IPS-18a (cell line): ENCODE results near the gene NTMT2.

Source experiments
- H3K27ac ChIP-seq: one replicate; pipeline ENCODE4 v1.5.1; 2013; ENCODE audit warnings: low read length
- H3K27me3 ChIP-seq: one replicate; pipeline ENCODE4 v1.6.1; 2013; ENCODE audit warnings: mild to moderate bottlenecking, low read length; ENCODE audit not compliant: control insufficient read depth, insufficient read depth
- H3K36me3 ChIP-seq: one replicate; pipeline ENCODE4 v1.6.1; 2013; ENCODE audit warnings: low read depth, low read length; ENCODE audit not compliant: control insufficient read depth
- H3K4me1 ChIP-seq: one replicate; pipeline ENCODE4 v1.6.1; 2013; ENCODE audit warnings: low read depth, low read length; ENCODE audit not compliant: control insufficient read depth
- H3K4me3 ChIP-seq: one replicate; pipeline ENCODE4 v1.5.1; 2013; ENCODE audit warnings: low read length
- H3K9ac ChIP-seq: one replicate; pipeline ENCODE4 v1.6.1; 2013; ENCODE audit warnings: mild to moderate bottlenecking, low read length, moderate library complexity
- H3K9me3 ChIP-seq: one replicate; pipeline ENCODE4 v1.6.1; 2013; ENCODE audit warnings: low read depth, low read length; ENCODE audit not compliant: control insufficient read depth

Gene NTMT2

GRCh38 chr1:170133766-170134495, 11.8 kb upstream of the NTMT2 start:
- H3K9ac ChIP-seq = no peak overlapping the region
- no peaks in the 10 kb centered on the region for H3K4me1 ChIP-seq
- H3K36me3 ChIP-seq = no peaks in the 10 kb centered on the region
- H3K9me3 ChIP-seq = no peaks in the 10 kb centered on the region
- H3K27ac ChIP-seq = no peak overlapping the region
- H3K27me3 ChIP-seq = no peaks in the 10 kb centered on the region
- H3K4me3 ChIP-seq = no peak overlapping the region

GRCh38 chr1:170134521-170134920, 11.2 kb upstream of the NTMT2 start:
- H3K27me3 ChIP-seq = no peaks in the 10 kb centered on the region
- H3K9ac ChIP-seq = no peak overlapping the region
- no peak overlapping the region for H3K4me3 ChIP-seq
- H3K36me3 ChIP-seq = no peaks in the 10 kb centered on the region
- H3K9me3 ChIP-seq = no peaks in the 10 kb centered on the region
- no peaks in the 10 kb centered on the region for H3K4me1 ChIP-seq
- H3K27ac ChIP-seq = no peak overlapping the region

GRCh38 chr1:170140371-170140770, 5.4 kb upstream of the NTMT2 start:
- no peaks in the 10 kb centered on the region for H3K9me3 ChIP-seq
- no peaks in the 10 kb centered on the region for H3K36me3 ChIP-seq
- H3K4me1 ChIP-seq = peaks cover 2% of the 10 kb centered on the region
- no peak overlapping the region for H3K4me3 ChIP-seq
- peaks cover 15% of the 10 kb centered on the region for H3K27me3 ChIP-seq
- no peak overlapping the region for H3K9ac ChIP-seq
- H3K27ac ChIP-seq = no peak overlapping the region

- H3K27ac ChIP-seq = no peak overlapping the region
These were observed 698 bp upstream of the NTMT2 start for GRCh38 chr1:170145061-170145460.

GRCh38 chr1:170146720-170147263, 1.0 kb downstream of the NTMT2 start:
- H3K4me3 ChIP-seq = no peak overlapping the region
- H3K27me3 ChIP-seq = peaks cover 37% of the 10 kb centered on the region
- H3K36me3 ChIP-seq = no peaks in the 10 kb centered on the region
- H3K27ac ChIP-seq = no peak overlapping the region
- peaks cover 16% of the 10 kb centered on the region for H3K4me1 ChIP-seq
- H3K9me3 ChIP-seq = no peaks in the 10 kb centered on the region
- H3K9ac ChIP-seq = no peak overlapping the region

More at GRCh38 chr1:170145061-170145460, 698 bp upstream of the NTMT2 start:
- Histone ChIP-seq H3K36me3 (no peaks in the 10 kb centered on the region), H3K4me1 (peaks cover 16% of the 10 kb centered on the region), H3K9ac (no peak overlapping the region), H3K9me3 (no peaks in the 10 kb centered on the region), H3K4me3 (no peak overlapping the region), H3K27me3 (peaks cover 37% of the 10 kb centered on the region)

GRCh38 chr1:170149241-170149640, 3.5 kb downstream of the NTMT2 start:
- Histone ChIP-seq H3K9me3 (no peaks in the 10 kb centered on the region), H3K9ac (no peak overlapping the region), H3K4me1 (peaks cover 16% of the 10 kb centered on the region), H3K36me3 (no peaks in the 10 kb centered on the region), H3K27ac (no peak overlapping the region), H3K4me3 (no peak overlapping the region), H3K27me3 (peaks cover 33% of the 10 kb centered on the region)

- no peak overlapping the region for H3K9ac ChIP-seq
- H3K27ac ChIP-seq = no peak overlapping the region
- H3K9me3 ChIP-seq = no peaks in the 10 kb centered on the region
These were observed 4.3 kb downstream of the NTMT2 start for GRCh38 chr1:170150016-170150415.

GRCh38 chr1:170150921-170151320, 5.2 kb downstream of the NTMT2 start:
- Histone ChIP-seq H3K27me3 (peaks cover 18% of the 10 kb centered on the region), H3K27ac (no peak overlapping the region), H3K4me1 (peaks cover 10% of the 10 kb centered on the region), H3K4me3 (no peak overlapping the region), H3K9me3 (no peaks in the 10 kb centered on the region), H3K36me3 (no peaks in the 10 kb centered on the region), H3K9ac (no peak overlapping the region)

More at GRCh38 chr1:170150016-170150415, 4.3 kb downstream of the NTMT2 start:
- Histone ChIP-seq H3K36me3 (no peaks in the 10 kb centered on the region), H3K27me3 (peaks cover 25% of the 10 kb centered on the region), H3K4me3 (no peak overlapping the region), H3K4me1 (peaks cover 16% of the 10 kb centered on the region)

GRCh38 chr1:170153417-170153816, 7.7 kb downstream of the NTMT2 start:
- no peaks in the 10 kb centered on the region for H3K36me3 ChIP-seq
- no peaks in the 10 kb centered on the region for H3K4me1 ChIP-seq
- no peak overlapping the region for H3K4me3 ChIP-seq
- H3K27me3 ChIP-seq = no peaks in the 10 kb centered on the region
- H3K9ac ChIP-seq = no peak overlapping the region
- no peaks in the 10 kb centered on the region for H3K9me3 ChIP-seq
- H3K27ac ChIP-seq = no peak overlapping the region

GRCh38 chr1:170155055-170155454, 9.3 kb downstream of the NTMT2 start:
- H3K27ac ChIP-seq = no peak overlapping the region
- H3K27me3 ChIP-seq = no peaks in the 10 kb centered on the region
- H3K9ac ChIP-seq = no peak overlapping the region
- H3K4me1 ChIP-seq = no peaks in the 10 kb centered on the region
- no peaks in the 10 kb centered on the region for H3K36me3 ChIP-seq
- no peak overlapping the region for H3K4me3 ChIP-seq
- H3K9me3 ChIP-seq = no peaks in the 10 kb centered on the region

- H3K27ac ChIP-seq = no peak overlapping the region
- H3K4me1 ChIP-seq = no peaks in the 10 kb centered on the region
- no peaks in the 10 kb centered on the region for H3K27me3 ChIP-seq
- no peak overlapping the region for H3K9ac ChIP-seq
- H3K36me3 ChIP-seq = no peaks in the 10 kb centered on the region
- no peak overlapping the region for H3K4me3 ChIP-seq
- no peaks in the 10 kb centered on the region for H3K9me3 ChIP-seq
These were observed 10.8 kb downstream of the NTMT2 start for GRCh38 chr1:170156594-170156993.

GRCh38 chr1:170157820-170158219, 12.1 kb downstream of the NTMT2 start:
- Histone ChIP-seq H3K9ac (no peak overlapping the region), H3K27ac (no peak overlapping the region), H3K36me3 (no peaks in the 10 kb centered on the region), H3K4me3 (no peak overlapping the region), H3K4me1 (no peaks in the 10 kb centered on the region), H3K27me3 (no peaks in the 10 kb centered on the region), H3K9me3 (no peaks in the 10 kb centered on the region)
